GM19324 (cell line): ENCODE measurements around the gene TBXAS1.

Experiments used
- ATAC-seq: cut with Tn5 transposase; IDR thresholded peaks from one replicate; pipeline ENCODE4 v1.9.1; 2021; ENCODE audit warnings: mild to moderate bottlenecking, moderate library complexity; ENCODE audit not compliant: unreplicated experiment, low FRiP score

TBXAS1 gene

GRCh38 chr7:140014123-140014522 lies 185.1 kb downstream of the TBXAS1 start:
- no peak for ATAC-seq

DNA sequence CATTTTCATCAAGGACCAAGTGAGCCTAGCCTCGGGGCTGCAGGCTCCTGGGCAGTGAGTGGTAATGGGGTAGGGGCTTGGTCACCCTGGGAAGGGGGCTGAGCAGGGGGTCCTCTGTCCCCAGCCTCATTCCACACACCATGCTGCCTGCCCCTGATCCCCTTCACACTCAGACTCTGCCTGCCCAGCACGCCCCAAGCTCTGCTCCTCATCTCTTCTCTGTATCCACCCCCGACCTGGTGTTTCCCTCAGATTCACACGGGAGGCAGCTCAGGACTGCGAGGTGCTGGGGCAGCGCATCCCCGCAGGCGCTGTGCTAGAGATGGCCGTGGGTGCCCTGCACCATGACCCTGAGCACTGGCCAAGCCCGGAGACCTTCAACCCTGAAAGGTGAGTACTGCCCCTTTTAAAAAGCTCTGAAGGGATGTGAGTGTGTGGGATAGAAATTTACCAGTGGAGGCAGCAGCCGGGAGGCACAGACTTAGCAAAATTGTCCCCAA lies 186.5 kb downstream of the TBXAS1 start:
- ATAC-seq = no peak

DNA sequence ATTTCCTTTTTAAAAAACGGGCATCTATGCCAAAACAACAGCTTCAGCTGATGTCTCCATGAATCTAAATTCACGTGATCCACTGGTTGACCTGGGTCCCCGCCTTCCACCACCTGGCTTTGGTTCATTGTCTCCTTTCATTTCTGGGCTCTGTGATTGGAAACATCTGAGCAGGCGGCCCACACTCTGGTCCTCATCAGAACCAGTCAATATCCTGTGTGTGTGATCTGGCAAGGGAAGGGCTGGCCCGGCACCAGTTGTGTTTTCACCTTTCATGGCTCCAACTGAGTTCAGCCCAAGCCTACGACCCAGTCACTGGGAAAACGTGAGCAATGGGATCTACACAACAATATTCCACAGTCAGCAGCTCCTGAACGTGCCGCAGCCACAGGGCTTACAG lies 187.5 kb downstream of the TBXAS1 start:
- ATAC-seq = no peak

GRCh38 chr7:140017034-140017433 lies 188.0 kb downstream of the TBXAS1 start:
- no peak for ATAC-seq

DNA sequence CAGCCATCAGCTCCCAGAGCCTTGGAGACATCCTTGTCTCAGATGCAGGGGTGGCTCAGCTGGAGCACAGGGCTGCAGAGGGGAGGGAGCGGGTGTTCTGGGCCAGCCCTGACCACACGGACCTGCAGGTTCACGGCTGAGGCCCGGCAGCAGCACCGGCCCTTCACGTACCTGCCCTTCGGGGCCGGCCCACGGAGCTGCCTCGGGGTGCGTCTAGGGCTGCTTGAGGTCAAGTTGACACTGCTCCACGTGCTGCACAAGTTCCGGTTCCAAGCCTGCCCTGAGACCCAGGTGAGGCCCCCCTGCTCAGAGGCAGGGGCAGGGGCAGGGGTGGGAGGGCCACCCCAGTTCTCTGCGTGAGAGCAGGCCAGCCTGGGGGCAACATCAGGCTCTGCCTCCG lies 188.5 kb downstream of the TBXAS1 start:
- no peak for ATAC-seq

GRCh38 chr7:140018125-140019043 lies 189.3 kb downstream of the TBXAS1 start:
- ATAC-seq = no peak

DNA sequence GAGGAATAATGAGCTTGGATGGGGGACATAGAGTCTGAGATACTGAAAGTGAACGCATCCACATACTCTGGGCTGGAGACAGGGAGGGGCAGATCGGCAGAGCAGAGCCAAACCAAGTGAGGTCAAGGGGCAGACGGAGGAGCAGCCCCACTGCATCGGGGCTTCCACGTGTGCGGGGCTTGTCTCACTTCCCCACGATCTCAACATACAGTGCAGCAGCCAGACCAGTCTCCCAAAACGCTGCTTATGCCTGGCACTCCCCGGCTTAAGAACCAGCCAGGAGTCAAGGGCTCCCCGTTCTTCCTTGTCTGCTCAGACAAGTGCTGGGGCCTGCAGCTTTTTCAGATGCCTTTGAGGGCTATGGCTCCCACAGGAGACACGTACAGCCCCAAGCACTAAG lies 190.1 kb downstream of the TBXAS1 start:
- ATAC-seq = no peak

GRCh38 chr7:140019606-140020005 lies 190.5 kb downstream of the TBXAS1 start:
- ATAC-seq = no peak

DNA sequence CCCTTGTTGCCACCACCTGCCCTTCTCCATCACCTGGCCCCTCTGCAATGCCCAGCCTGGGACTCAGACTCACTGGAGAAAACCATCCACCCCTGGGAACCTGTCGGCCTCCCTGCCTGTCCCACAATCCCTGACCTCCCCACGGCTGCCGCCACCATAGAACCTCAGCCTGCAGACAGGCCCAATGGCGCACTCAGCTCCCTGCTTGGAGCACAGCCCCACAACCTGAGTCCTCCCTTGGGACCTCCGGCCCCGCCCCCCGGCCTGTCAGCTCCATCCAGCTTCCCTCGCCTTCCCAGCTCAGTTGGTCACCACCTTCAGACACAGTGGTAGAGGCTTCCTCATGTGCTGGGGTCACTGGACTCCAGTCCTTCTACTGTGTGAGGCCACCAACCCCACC lies 192.5 kb downstream of the TBXAS1 start:
- ATAC-seq = no peak

- ATAC-seq = no peak
Measured at GRCh38 chr7:140022582-140023211, 193.6 kb downstream of the TBXAS1 start.

DNA sequence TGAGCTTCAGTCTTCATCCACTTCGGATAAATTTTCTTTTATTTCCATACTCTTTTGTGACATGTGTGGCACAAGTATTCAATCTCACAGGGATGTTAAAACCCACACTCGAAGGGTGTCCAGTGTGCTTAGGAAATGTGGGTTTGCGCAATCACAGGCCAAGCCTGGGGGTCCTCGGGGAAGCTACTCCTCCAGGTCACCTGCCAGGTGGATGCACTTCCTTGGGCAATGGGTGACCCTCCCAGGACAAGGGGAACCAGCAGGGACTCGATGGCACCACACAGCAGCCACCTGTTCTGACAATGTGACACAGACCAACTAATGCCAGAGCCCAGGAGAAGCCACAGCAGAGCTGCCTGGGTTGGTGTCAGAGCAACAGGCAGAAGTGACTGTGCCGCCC lies 194.7 kb downstream of the TBXAS1 start:
- ATAC-seq = no peak

DNA sequence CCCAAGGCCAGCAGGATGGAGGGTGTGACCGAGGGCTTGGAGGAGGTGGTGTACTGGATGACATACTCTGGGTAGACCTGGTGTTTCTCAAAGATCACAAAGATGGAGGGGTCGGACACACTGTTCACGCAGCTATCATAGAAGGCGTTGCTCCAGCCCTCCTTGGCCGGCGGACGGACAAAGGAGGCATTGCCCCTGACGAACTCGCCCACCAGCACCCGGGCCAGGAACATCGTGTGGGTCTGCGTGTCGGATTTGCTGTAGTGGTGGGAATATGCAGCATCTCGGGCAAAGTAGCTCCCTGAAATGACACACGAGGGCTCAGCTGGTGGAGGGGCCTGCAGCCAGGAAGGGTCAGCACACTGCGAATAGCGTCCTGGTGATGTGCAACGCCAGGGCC lies 195.5 kb downstream of the TBXAS1 start:
- ATAC-seq = no peak

- no peak for ATAC-seq
Measured at GRCh38 chr7:140025241-140025640, 196.2 kb downstream of the TBXAS1 start.

DNA sequence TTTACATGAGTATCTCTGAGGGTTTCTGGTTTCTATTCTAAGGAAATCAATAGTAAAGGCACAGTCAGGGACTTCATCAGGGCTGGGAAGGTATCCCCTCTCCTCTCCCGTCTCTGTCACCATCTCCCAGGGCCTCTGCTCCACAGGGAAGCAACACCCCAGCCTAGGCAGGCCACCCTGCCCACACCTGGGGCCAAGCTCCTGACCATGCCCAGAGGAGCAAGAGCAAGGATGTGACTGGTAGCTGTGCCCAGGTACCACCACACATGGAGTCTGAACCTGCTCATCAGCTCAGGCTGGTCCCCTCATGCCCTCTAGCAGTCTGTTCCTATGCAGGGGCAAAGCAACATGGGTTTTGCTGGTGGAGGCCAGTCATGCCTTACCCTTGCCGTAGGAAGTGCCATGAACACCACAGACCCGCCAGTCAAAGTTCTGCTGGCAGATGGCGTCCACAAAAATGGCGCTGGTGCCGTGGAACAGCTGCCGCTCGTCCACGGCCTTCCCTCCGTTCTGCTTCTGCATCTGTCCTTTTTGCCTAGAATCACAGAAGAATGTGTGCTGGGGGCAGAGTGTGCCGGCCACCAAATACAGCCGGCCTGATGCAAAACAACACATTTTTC lies 196.9 kb downstream of the TBXAS1 start:
- no peak for ATAC-seq

DNA sequence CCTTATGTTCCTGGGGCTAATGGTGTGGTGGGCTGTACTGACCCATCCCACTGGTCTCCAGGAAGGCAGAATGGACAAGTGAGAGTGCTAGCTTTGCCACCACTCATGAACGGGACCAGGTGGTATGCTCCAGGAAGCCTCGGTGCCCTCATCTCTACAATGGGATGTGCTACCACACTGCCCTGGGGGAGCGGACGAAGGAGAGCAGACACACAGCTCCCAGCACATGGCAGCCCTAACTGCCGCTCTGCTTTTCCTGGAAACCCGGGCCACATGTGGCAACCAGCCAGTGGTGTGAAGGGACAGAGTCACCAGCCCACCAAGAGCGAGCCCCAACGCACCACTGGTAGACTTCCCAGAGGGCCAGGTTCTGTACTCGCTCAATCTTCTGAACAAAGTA lies 197.9 kb downstream of the TBXAS1 start:
- ATAC-seq = no peak

GRCh38 chr7:140027858-140028257 lies 198.8 kb downstream of the TBXAS1 start:
- no peak for ATAC-seq

GRCh38 chr7:140028311-140028710 lies 199.2 kb downstream of the TBXAS1 start:
- no peak for ATAC-seq

DNA sequence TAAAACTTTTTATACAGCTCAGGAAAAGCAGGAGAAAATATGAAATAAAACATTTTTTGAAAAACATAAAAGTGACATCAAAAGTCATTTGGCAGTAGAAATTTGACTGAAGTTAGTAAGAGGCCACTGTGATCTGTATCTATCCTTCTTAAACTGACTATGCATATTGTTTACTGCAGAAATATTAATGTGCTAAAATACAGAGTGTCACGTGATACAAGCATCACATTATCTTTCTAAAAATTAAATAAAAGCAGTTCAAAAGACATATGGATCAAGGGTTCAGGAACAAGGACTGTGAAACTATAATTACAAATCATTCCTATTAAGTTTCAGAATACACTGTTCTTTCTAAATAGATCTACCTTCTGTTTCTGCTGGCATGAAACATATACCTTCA lies 200.0 kb downstream of the TBXAS1 start:
- ATAC-seq = no peak

DNA sequence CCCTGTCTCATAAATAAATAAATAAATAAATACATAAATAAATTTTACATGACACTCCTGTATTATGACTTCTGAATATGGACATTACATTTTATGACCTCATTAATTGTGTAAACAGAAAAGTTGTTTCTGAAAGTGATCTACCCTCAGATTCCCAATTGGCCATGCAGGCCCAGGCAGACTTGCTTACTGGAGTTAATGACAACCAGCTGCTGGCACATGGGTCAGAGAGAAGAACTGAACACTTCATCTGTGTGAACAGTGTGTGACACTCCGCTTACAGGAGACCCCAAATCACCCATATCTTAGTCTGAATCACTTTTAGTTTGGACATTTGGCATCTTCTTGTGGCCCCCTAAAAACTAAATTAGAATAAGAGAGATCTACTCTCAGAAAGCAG lies 202.3 kb downstream of the TBXAS1 start:
- no peak for ATAC-seq

- no peak for ATAC-seq
Measured at GRCh38 chr7:140033036-140033435, 204.0 kb downstream of the TBXAS1 start.

- ATAC-seq = no peak
Measured at GRCh38 chr7:140033779-140034363, 204.8 kb downstream of the TBXAS1 start.
